ENCODE data around the gene COL20A1. TPM values are rescaled to one million over a fixed set of nuclear protein-coding genes. Genes with fewer than 3 reads are reported as not detected.
A peak's percentile ranks its signal among the peaks of the same experiment; 100 is the strongest.

COL20A1 gene
- total RNA-seq, 6 experiments from 2014 or later = not detected

- Histone ChIP-seq H3K27me3 (no peaks in the 10 kb centered on the region), H3K4me3 (no peak overlapping the region), H3K27ac (no peak overlapping the region), H3K36me3 (no peaks in the 10 kb centered on the region), H3K4me1 (peaks cover 0 to 12% (median 6%) of the 10 kb centered on the region in 4 donors), H3K9me3 (no peaks in the 10 kb centered on the region)
- TF ChIP-seq POLR2A (IDR thresholded peaks at IDR 0.05) (no peak), CTCF (IDR thresholded peaks at IDR 0.05) (no peak)
- intact Hi-C loops (cut with DNase I) = no loop called here
- ATAC-seq (no peak), DNase-seq (no peak)
- WGBS (ENCODE audit: insufficient coverage, low coverage, low lambda C conversion rate, missing lambda C conversion rate) = 80% methylated on average over 9 of the region's 9 CpGs
These were observed 23.3 kb upstream of the COL20A1 start for GRCh38 chr20:63269724-63270123.

- no peak for TF ChIP-seq POLR2A (IDR thresholded peaks at IDR 0.05)
- TF ChIP-seq CTCF (IDR thresholded peaks at IDR 0.05) = no peak
These were observed 22.2 kb upstream of the COL20A1 start for GRCh38 chr20:63270606-63271325.

GRCh38 chr20:63272105-63273058 lies 20.6 kb upstream of the COL20A1 start, which contains the start of gene ARFGAP1:
Gene ARFGAP1 (plus strand): TSS chr20:63272813. CDS start chr20:63275581, 2,768 bp downstream.
- Histone ChIP-seq H3K4me3 (peak within 1 kb of the TSS; percentile 82 to 98 (median 90)), H3K4me1 (peaks cover 0 to 13% (median 6%) of the 10 kb centered on the region in 4 donors), H3K9me3 (no peaks in the 10 kb centered on the region), H3K36me3 (peaks cover 0 to 13% (median 0%) of the 10 kb centered on the region in 4 donors), H3K27ac (peak within 1 kb of the TSS in 2 of 3 donors; percentile 38 to 49), H3K27me3 (no peaks in the 10 kb centered on the region)
- TF ChIP-seq CTCF (IDR thresholded peaks at IDR 0.05) = no peak
- peak; percentile 46 for TF ChIP-seq POLR2A (IDR thresholded peaks at IDR 0.05)
- DNase-seq (peak; percentile 91 to 92 (median 92)), ATAC-seq (peak; percentile 92 to 99 (median 97))
- intact Hi-C loops (cut with DNase I) = no loop called here
- WGBS (ENCODE audit: insufficient coverage, low coverage, low lambda C conversion rate, missing lambda C conversion rate) = 0% methylated on average over 8 of the region's 97 CpGs

More at GRCh38 chr20:63270606-63271325, 22.2 kb upstream of the COL20A1 start:
- no peak overlapping the region for H3K4me3 ChIP-seq
- H3K4me1 ChIP-seq = peaks cover 0 to 13% (median 6%) of the 10 kb centered on the region in 4 donors
- H3K27me3 ChIP-seq = no peaks in the 10 kb centered on the region
- WGBS (ENCODE audit: insufficient coverage, low coverage, low lambda C conversion rate, missing lambda C conversion rate) = 91% methylated on average over 6 of the region's 9 CpGs
- intact Hi-C loops (cut with DNase I) = no loop called here
- ATAC-seq (no peak), DNase-seq (no peak)
- H3K9me3 ChIP-seq = no peaks in the 10 kb centered on the region
- no peak overlapping the region for H3K27ac ChIP-seq
- no peaks in the 10 kb centered on the region for H3K36me3 ChIP-seq

- H3K27ac ChIP-seq = peak overlapping the region in 2 of 3 donors; percentile 38 to 49
- intact Hi-C loops (cut with DNase I) = no loop called here
- TF ChIP-seq CTCF (IDR thresholded peaks at IDR 0.05) = no peak
- TF ChIP-seq POLR2A (IDR thresholded peaks at IDR 0.05) = no peak
- H3K36me3 ChIP-seq = peaks cover 0 to 17% (median 0%) of the 10 kb centered on the region in 4 donors
- H3K9me3 ChIP-seq = no peaks in the 10 kb centered on the region
- peak overlapping the region; percentile 82 to 98 (median 90) for H3K4me3 ChIP-seq
- peaks cover 0 to 13% (median 6%) of the 10 kb centered on the region in 4 donors for H3K4me1 ChIP-seq
- H3K27me3 ChIP-seq = no peaks in the 10 kb centered on the region
- DNase-seq = no peak
- under 1% methylated on average over 7 of the region's 37 CpGs for WGBS (ENCODE audit: insufficient coverage, low coverage, low lambda C conversion rate, missing lambda C conversion rate)
- ATAC-seq = no peak
These were observed 19.9 kb upstream of the COL20A1 start for GRCh38 chr20:63273059-63273579.

Measured in right lobe of liver (tissue), 6 donors.